SK-N-SH (cell line): ENCODE measurements around the gene DOP1B. TPM values are rescaled to one million over a fixed set of nuclear protein-coding genes. Genes with fewer than 3 reads are reported as not detected.

ENCODE experiments used
- CTCF ChIA-PET: fragments of 300-600, 350-600 bp; formaldehyde crosslinking; extraction: SDS; loops from one replicate; lab custom pipeline; 2021; lab: Yijun Ruan, JAX
- POLR2A ChIA-PET: fragments of 350-600 bp; sonication (Branson Sonifier 250); formaldehyde crosslinking; extraction: SDS; loops from one replicate; lab custom pipeline; 2020; ENCODE audit warnings: antibody characterized with exemption, inconsistent platforms; lab: Yijun Ruan, JAX
- DNase-seq: peaks from one replicate; pipeline ENCODE4 v3.0.0; 2012
- H2AFZ ChIP-seq: fragments of 200-600 bp; sonication (generic); 2 replicates; pipeline ENCODE4 v1.8.1; 2016; ENCODE audit warnings: antibody characterized with exemption, mild to moderate bottlenecking, low read depth
- H3F3A ChIP-seq: fragments of 200-600 bp; sonication (generic); replicated peaks from 2 replicates; pipeline ENCODE3; 2016; ENCODE audit warnings: antibody characterized with exemption, mild to moderate bottlenecking; ENCODE audit not compliant: insufficient read depth
- H3K27ac ChIP-seq, 2 experiments: fragments of 200-500 bp in 1 of 2; fragments of 200-600 bp in 1 of 2; sonication (Bioruptor generic) in 1 of 2; sonication (generic), shearing (Covaris generic) in 1 of 2; 2 replicates each; pipeline versions ENCODE4 v1.5.1 to v1.6.1; 2014 to 2016; ENCODE audit warnings: low read depth in 2 of 2, inconsistent platforms in 1 of 2, low read length in 1 of 2, mild to moderate bottlenecking in 1 of 2, mixed read lengths in 1 of 2
- H3K27me3 ChIP-seq: fragments of 200-600 bp; sonication (generic), shearing (Covaris generic); 2 replicates; pipeline ENCODE4 v1.6.1; 2016; ENCODE audit warnings: mixed run types; ENCODE audit not compliant: insufficient read depth
- H3K36me3 ChIP-seq, 2 experiments: fragments of 200-500 bp in 1 of 2; fragments of 200-600 bp in 1 of 2; sonication (Bioruptor generic) in 1 of 2; sonication (generic) in 1 of 2; replicated peaks in 1 of 2; 2 replicates each; pipeline versions ENCODE3 to v1.5.1; 2014 to 2016; ENCODE audit warnings: low read length in 1 of 2, mild to moderate bottlenecking in 1 of 2; ENCODE audit not compliant: insufficient read depth in 2 of 2, control insufficient read depth in 1 of 2
- H3K4me1 ChIP-seq, 2 experiments: fragments of 200-500 bp in 1 of 2; fragments of 200-600 bp in 1 of 2; sonication (Bioruptor generic) in 1 of 2; sonication (generic), shearing (Covaris generic) in 1 of 2; 2 replicates each; pipeline versions ENCODE4 v1.5.1 to v1.6.1; 2014 to 2016; ENCODE audit warnings: low read depth in 1 of 2, low read length in 1 of 2, mixed run types in 1 of 2; ENCODE audit not compliant: insufficient read depth in 2 of 2, control insufficient read depth in 1 of 2
- H3K4me2 ChIP-seq: fragments of 200-600 bp; sonication (generic), shearing (Covaris generic); 2 replicates; pipeline ENCODE4 v1.6.1; 2017; ENCODE audit warnings: mixed run types
- H3K4me3 ChIP-seq, 2 experiments: fragments of 200-500 bp in 1 of 2; fragments of 200-600 bp in 1 of 2; sonication (Bioruptor generic) in 1 of 2; sonication (generic), shearing (Covaris generic) in 1 of 2; 2 replicates each; pipeline versions ENCODE4 v1.5.1 to v1.8.1; 2014 to 2016; ENCODE audit warnings: low read depth in 2 of 2, inconsistent platforms in 1 of 2, low read length in 1 of 2, mild to moderate bottlenecking in 1 of 2, mixed read lengths in 1 of 2, moderate library complexity in 1 of 2
- H3K79me2 ChIP-seq: fragments of 200-600 bp; sonication (generic); 2 replicates; pipeline ENCODE4 v1.8.1; 2017; ENCODE audit warnings: mild to moderate bottlenecking; ENCODE audit not compliant: insufficient read depth
- H3K9ac ChIP-seq: fragments of 200-600 bp; sonication (generic); 2 replicates; pipeline ENCODE4 v1.6.1; 2017; ENCODE audit warnings: mixed run types
- H3K9me2 ChIP-seq: fragments of 200-600 bp; sonication (generic); 2 replicates; pipeline ENCODE4 v1.6.1; 2017; ENCODE audit warnings: mixed run types
- H3K9me3 ChIP-seq: fragments of 200-600 bp; sonication (generic); 2 replicates; pipeline ENCODE4 v1.6.1; 2017; ENCODE audit warnings: mixed run types, mild to moderate bottlenecking, moderate library complexity
- H4K20me1 ChIP-seq: fragments of 200-600 bp; sonication (generic); 2 replicates; pipeline ENCODE4 v1.6.1; 2017; ENCODE audit warnings: mild to moderate bottlenecking, mixed run types; ENCODE audit not compliant: insufficient read depth
- EZH2phosphoT487 ChIP-seq: fragments of 200-600 bp; sonication (generic); IDR thresholded peaks from 2 replicates; pipeline ENCODE4 v1.6.1; 2017; ENCODE audit warnings: low read depth, mixed run types, mild to moderate bottlenecking, antibody characterized with exemption, moderate library complexity, borderline replicate concordance
- FOSL2 ChIP-seq: IDR thresholded peaks from 2 replicates; pipeline ENCODE4 v1.4.0; 2012; ENCODE audit warnings: low read depth, mild to moderate bottlenecking, moderate library complexity, borderline replicate concordance
- GABPA ChIP-seq: IDR thresholded peaks from 2 replicates; pipeline ENCODE4 v1.4.0; 2012; ENCODE audit warnings: low read depth, mild to moderate bottlenecking
- GATA2 ChIP-seq: sonication (generic); formaldehyde crosslinking; IDR thresholded peaks from 2 replicates; pipeline ENCODE4 v1.5.0; 2020; ENCODE audit warnings: mild to moderate bottlenecking, missing genetic modification reagents
- MXI1 ChIP-seq: IDR thresholded peaks from 2 replicates; pipeline ENCODE4 v1.6.1; 2012; ENCODE audit warnings: mild to moderate bottlenecking, low read depth, low read length, improper control_type of control experiment
- NFIC ChIP-seq: IDR thresholded peaks from 2 replicates; pipeline ENCODE4 v1.4.0; 2012; ENCODE audit warnings: borderline replicate concordance
- PBX3 ChIP-seq: IDR thresholded peaks from 2 replicates; pipeline ENCODE4; 2012
- POLR2AphosphoS5 ChIP-seq: IDR thresholded peaks from 2 replicates; pipeline ENCODE4 v1.6.1; 2012; ENCODE audit warnings: low read depth, low read length
- RAD21 ChIP-seq: IDR thresholded peaks from 2 replicates; pipeline ENCODE4 v1.6.1; 2012; ENCODE audit warnings: mild to moderate bottlenecking, low read length
- RCOR1 ChIP-seq: fragments of 150-350 bp; IDR thresholded peaks from 2 replicates; pipeline ENCODE4 v1.6.1; 2017; ENCODE audit warnings: antibody characterized with exemption, low read length
- RFX5 ChIP-seq: IDR thresholded peaks from 2 replicates; pipeline ENCODE4 v1.6.1; 2012; ENCODE audit warnings: mild to moderate bottlenecking, improper control_type of control experiment, low read length
- RXRA ChIP-seq: IDR thresholded peaks from 2 replicates; pipeline ENCODE4 v1.4.0; 2012; ENCODE audit warnings: low read depth, mild to moderate bottlenecking, borderline replicate concordance
- SIN3A ChIP-seq: IDR thresholded peaks from 2 replicates; pipeline ENCODE4 v1.6.1; 2012; ENCODE audit warnings: low read depth, mild to moderate bottlenecking, low read length, moderate library complexity, borderline replicate concordance
- TAF1 ChIP-seq: IDR thresholded peaks from 2 replicates; pipeline ENCODE4 v1.6.1; 2012; ENCODE audit warnings: low read depth, mild to moderate bottlenecking, low read length, moderate library complexity, borderline replicate concordance
- WGBS: methylation state at CpG from one replicate; pipeline ENCODE4 v1.1.6; 2017; ENCODE audit warnings: low lambda C conversion rate; 5-methylcytosine and 5-hydroxymethylcytosine counted together
- polyA plus RNA-seq, 3 experiments: library from polyadenylated mRNA; depleted of rRNA; stranded (reverse); fragments of >200 nt; gene quantifications; 2 replicates each; pipeline ENCODE4 v1.2.3, GENCODE V29; 2012
- TF ChIP-seq, protein P1 (sequence below): IDR thresholded peaks from 2 replicates; pipeline ENCODE4 v1.6.1; 2012; ENCODE audit warnings: mild to moderate bottlenecking, low read depth, low read length, moderate library complexity
- TF ChIP-seq, protein P2 (sequence below): IDR thresholded peaks from 2 replicates; pipeline ENCODE4 v1.4.0; 2012; ENCODE audit warnings: low read depth, borderline replicate concordance
- TF ChIP-seq, protein P3 (sequence below): fragments of 150-350 bp; IDR thresholded peaks from 2 replicates; pipeline ENCODE4 v1.6.1; 2016; ENCODE audit warnings: mild to moderate bottlenecking, low read depth, low read length

DOP1B gene
- polyA plus RNA-seq, 1 of the 3 experiments (the other 2 are of a cell fraction), result 4.9 TPM

GRCh38 chr21:36169470-36170128 is 13.0 kb downstream of the DOP1B start:
- no peaks in the 10 kb centered on the region for H3K27me3 ChIP-seq
- H3K4me2 ChIP-seq, result no peak overlapping the region
- TF ChIP-seq TAF1 (no peak), NFIC (no peak), EZH2phosphoT487 (no peak), PBX3 (no peak), RAD21 (no peak), RXRA (no peak), SIN3A (no peak)
- TF ChIP-seq, protein P1, sequence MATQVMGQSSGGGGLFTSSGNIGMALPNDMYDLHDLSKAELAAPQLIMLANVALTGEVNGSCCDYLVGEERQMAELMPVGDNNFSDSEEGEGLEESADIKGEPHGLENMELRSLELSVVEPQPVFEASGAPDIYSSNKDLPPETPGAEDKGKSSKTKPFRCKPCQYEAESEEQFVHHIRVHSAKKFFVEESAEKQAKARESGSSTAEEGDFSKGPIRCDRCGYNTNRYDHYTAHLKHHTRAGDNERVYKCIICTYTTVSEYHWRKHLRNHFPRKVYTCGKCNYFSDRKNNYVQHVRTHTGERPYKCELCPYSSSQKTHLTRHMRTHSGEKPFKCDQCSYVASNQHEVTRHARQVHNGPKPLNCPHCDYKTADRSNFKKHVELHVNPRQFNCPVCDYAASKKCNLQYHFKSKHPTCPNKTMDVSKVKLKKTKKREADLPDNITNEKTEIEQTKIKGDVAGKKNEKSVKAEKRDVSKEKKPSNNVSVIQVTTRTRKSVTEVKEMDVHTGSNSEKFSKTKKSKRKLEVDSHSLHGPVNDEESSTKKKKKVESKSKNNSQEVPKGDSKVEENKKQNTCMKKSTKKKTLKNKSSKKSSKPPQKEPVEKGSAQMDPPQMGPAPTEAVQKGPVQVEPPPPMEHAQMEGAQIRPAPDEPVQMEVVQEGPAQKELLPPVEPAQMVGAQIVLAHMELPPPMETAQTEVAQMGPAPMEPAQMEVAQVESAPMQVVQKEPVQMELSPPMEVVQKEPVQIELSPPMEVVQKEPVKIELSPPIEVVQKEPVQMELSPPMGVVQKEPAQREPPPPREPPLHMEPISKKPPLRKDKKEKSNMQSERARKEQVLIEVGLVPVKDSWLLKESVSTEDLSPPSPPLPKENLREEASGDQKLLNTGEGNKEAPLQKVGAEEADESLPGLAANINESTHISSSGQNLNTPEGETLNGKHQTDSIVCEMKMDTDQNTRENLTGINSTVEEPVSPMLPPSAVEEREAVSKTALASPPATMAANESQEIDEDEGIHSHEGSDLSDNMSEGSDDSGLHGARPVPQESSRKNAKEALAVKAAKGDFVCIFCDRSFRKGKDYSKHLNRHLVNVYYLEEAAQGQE, result no peak
- TF ChIP-seq, protein P2, sequence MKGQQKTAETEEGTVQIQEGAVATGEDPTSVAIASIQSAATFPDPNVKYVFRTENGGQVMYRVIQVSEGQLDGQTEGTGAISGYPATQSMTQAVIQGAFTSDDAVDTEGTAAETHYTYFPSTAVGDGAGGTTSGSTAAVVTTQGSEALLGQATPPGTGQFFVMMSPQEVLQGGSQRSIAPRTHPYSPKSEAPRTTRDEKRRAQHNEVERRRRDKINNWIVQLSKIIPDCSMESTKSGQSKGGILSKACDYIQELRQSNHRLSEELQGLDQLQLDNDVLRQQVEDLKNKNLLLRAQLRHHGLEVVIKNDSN, result no peak
- H3K9me3 ChIP-seq, result no peaks in the 10 kb centered on the region
- H2AFZ ChIP-seq, result no peak overlapping the region
- ChIA-PET CTCF (no interaction called here), POLR2A (no interaction called here)
- H3K9me2 ChIP-seq, result no peaks in the 10 kb centered on the region
- peaks cover 0 to 11% of the 10 kb centered on the region in 2 experiments for H3K36me3 ChIP-seq
- H3K79me2 ChIP-seq, result no peaks in the 10 kb centered on the region
- no peak for DNase-seq
- no peaks in the 10 kb centered on the region for H3F3A ChIP-seq
- H3K4me3 ChIP-seq, result no peak overlapping the region
- WGBS, result 97% methylated on average over 14 of the region's 19 CpGs
- no peaks in the 10 kb centered on the region for H3K4me1 ChIP-seq
- no peak overlapping the region for H3K27ac ChIP-seq
- no peaks in the 10 kb centered on the region for H4K20me1 ChIP-seq
- H3K9ac ChIP-seq, result no peak overlapping the region

GRCh38 chr21:36170823-36171222 is 14.2 kb downstream of the DOP1B start:
- Histone ChIP-seq H2AFZ (no peak overlapping the region), H3K9ac (no peak overlapping the region), H3K4me3 (no peak overlapping the region), H3K4me2 (no peak overlapping the region), H3K79me2 (no peaks in the 10 kb centered on the region), H3K9me2 (no peaks in the 10 kb centered on the region), H4K20me1 (no peaks in the 10 kb centered on the region), H3K9me3 (no peaks in the 10 kb centered on the region), H3K27me3 (no peaks in the 10 kb centered on the region), H3K4me1 (no peaks in the 10 kb centered on the region), H3K36me3 (peaks cover 0 to 11% of the 10 kb centered on the region in 2 experiments), H3K27ac (no peak overlapping the region), H3F3A (no peaks in the 10 kb centered on the region)
- CTCF ChIA-PET, result interaction anchor here (1.4 kb wide), 1 partner anchor 8 kb away, joined by 4 read pairs; no protein-coding TSS in a partner anchor
- no peak for DNase-seq
- 96% methylated on average over 6 of the region's 6 CpGs for WGBS
- POLR2A ChIA-PET, result no interaction called here
- TF ChIP-seq GATA2 (CRISPR knock-in tag), result no peak
- TF ChIP-seq MXI1, result no peak
- TF ChIP-seq, protein P3, sequence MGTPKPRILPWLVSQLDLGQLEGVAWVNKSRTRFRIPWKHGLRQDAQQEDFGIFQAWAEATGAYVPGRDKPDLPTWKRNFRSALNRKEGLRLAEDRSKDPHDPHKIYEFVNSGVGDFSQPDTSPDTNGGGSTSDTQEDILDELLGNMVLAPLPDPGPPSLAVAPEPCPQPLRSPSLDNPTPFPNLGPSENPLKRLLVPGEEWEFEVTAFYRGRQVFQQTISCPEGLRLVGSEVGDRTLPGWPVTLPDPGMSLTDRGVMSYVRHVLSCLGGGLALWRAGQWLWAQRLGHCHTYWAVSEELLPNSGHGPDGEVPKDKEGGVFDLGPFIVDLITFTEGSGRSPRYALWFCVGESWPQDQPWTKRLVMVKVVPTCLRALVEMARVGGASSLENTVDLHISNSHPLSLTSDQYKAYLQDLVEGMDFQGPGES, result no peak
- TF ChIP-seq, protein P1, result no peak
- TF ChIP-seq FOSL2, result no peak
- no peak for TF ChIP-seq POLR2AphosphoS5
- no peak for TF ChIP-seq RCOR1
- no peak for TF ChIP-seq GABPA
- TF ChIP-seq RFX5, result no peak
